SK-N-SH (cell line): Measurements from ENCODE around the gene BABAM2.

ENCODE experiments used
- CTCF ChIP-seq: fragments of 200-600 bp; sonication (generic); IDR thresholded peaks from 2 replicates; pipeline ENCODE4 v1.6.1; 2017; ENCODE audit warnings: antibody characterized with exemption, mild to moderate bottlenecking, moderate library complexity
- EP300 ChIP-seq, 2 experiments: IDR thresholded peaks; 2 replicates each; pipeline versions ENCODE4 v1.4.0 to v1.6.1; 2012; ENCODE audit warnings: borderline replicate concordance in 1 of 2, low read depth in 1 of 2, low read length in 1 of 2
- MAX ChIP-seq: IDR thresholded peaks from 2 replicates; pipeline ENCODE4 v1.4.0; 2012; ENCODE audit warnings: low read depth
- NRF1 ChIP-seq: IDR thresholded peaks from 2 replicates; pipeline ENCODE4 v1.6.1; 2012; ENCODE audit warnings: low read depth, mild to moderate bottlenecking, low read length
- PBX3 ChIP-seq: IDR thresholded peaks from 2 replicates; pipeline ENCODE4; 2012
- POLR2AphosphoS5 ChIP-seq: IDR thresholded peaks from 2 replicates; pipeline ENCODE4 v1.6.1; 2012; ENCODE audit warnings: low read depth, low read length
- REST ChIP-seq: IDR thresholded peaks from 2 replicates; pipeline ENCODE4 v1.6.1; 2012; ENCODE audit warnings: mild to moderate bottlenecking, low read depth, low read length, moderate library complexity
- SIN3A ChIP-seq: IDR thresholded peaks from 2 replicates; pipeline ENCODE4 v1.6.1; 2012; ENCODE audit warnings: low read depth, mild to moderate bottlenecking, low read length, moderate library complexity, borderline replicate concordance
- USF2 ChIP-seq: fragments of 150-350 bp; IDR thresholded peaks from 2 replicates; pipeline ENCODE4 v1.6.1; 2017; ENCODE audit warnings: antibody characterized with exemption, low read length, low read depth, borderline replicate concordance

- TF ChIP-seq EP300 (IDR thresholded peaks at IDR 0.05; ENCODE audit: borderline replicate concordance in 1 of 2, low read depth in 1 of 2, low read length in 1 of 2) (no peak), SIN3A (no peak), MAX (no peak), CTCF (no peak), PBX3 (no peak), POLR2AphosphoS5 (no peak), NRF1 (no peak), USF2 (no peak), REST (no peak)
Observed at GRCh38 chr2:27870724-27871123, 19.8 kb upstream of the BABAM2 start.
